Activated gamma-delta T cell (primary cell): Measurements from ENCODE around the gene PLPP3.
"Not testable (repeated sequence)": the region's sequence is repeated elsewhere in the genome, so short reads cannot be mapped to it uniquely, and the experiment has no call there.

ENCODE experiments used
- DNase-seq: peaks from one replicate; lab custom pipeline; 2025; lab: John Stamatoyannopoulos, UW
- total RNA-seq, 2 donors: gene quantifications; one replicate each; lab custom pipeline; 2026; lab: John Stamatoyannopoulos, UW

The PLPP3 gene
- 0 to 0.10 reads per million in 2 donors for total RNA-seq

GRCh38 chr1:56578963-56579875, at the start of gene PLPP3:
TSS of gene PLPP3 (minus strand) at chr1:56579563. CDS start at chr1:56579016, 547 bp downstream.
- no peak for DNase-seq

DNA sequence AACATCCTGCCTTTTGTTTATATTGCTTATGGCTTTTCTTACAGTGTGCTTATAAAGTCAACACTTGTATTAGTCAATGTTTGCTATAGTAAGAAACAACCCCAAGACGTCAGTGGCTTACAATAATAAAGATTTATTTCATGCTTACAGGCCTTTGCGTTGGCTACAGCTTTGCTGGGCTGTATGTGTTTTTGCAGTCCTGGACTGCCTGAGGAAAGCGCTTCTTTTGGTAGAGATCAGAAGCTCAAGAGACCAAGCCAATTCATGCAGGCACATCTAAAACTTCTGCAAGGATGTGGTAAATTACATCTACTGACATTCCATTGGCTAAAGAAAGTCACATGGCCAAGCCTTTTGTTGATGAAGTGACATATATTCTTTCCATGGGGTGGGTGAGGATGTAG, 48.3 kb upstream of the PLPP3 start:
- no peak for DNase-seq

DNA sequence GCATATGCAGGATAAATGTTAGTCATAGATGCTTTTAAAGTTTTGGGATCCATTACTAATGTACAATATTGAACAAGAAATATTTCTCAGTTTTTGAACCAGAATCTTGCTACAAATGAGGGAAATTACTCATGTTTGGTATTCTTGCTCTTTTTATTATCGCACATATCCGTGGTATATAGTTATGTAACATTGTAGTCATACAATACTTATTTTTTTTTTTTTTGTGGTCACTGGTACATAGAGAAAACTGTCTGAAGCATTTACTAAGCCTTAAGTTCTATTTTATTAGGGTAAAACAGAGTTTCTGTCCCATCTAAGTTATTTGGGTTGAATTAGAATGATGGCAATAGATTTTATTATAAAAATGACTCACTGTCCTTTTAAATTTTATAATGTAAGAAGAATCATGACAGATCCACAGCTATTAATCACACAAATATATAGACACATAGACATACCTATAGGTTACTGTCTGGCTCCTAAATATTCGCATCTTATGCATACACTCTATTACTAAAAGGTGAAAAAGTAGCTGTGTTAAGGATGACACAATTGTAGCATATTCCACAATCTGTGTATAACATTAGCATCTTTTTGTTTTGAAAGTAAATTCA, 47.8 kb upstream of the PLPP3 start:
- no peak for DNase-seq

GRCh38 chr1:56626546-56626945, 47.2 kb upstream of the PLPP3 start:
- no peak for DNase-seq

DNA sequence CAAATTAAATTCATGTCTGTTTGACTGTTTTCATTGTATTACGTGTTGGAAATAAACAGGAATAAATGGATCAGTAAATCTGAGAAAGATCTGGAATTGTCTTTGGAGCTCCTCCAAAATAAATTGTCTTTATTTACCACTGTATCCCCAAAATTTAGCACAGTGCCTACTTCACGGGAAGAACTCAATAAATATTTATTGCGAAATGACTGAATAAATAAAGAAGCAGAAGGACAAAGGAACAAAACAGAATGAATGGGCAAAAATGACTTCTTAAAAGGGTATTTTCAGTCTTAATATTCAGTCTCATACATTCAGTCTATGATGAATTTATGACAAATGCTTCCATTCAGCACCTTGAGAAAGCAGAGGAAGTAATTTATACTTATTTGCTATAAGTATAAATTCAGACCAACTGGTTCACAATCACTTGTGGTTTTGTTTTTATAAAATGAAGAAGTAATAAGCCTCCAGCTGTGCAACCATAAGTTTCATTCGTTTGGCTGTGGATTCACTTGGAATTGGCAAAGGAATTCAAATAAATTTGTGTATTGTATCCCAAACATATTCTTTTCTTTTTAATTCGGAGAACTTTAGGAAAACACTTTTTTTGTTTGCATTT, 46.6 kb upstream of the PLPP3 start:
- DNase-seq, result no peak

DNA sequence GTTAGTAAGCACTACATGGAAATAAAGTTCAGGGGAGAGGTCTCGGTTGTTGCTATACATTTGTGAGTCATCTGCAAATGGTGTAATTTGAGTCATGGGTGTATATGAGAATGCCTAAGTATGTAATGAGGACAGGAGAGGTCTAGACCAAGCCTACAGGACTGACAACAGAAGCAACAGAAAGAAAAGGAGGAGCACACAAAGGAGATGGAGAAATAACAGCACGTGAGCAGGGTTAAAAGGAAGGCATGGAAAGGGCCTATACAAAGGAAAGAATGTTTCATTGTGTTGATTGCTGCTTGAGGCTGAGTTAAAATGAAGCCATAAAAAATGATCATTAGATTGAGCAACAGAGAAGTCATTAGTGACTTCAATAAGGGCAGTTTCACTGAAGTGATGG, 37.8 kb upstream of the PLPP3 start:
- no peak for DNase-seq

GRCh38 chr1:56610770-56611169, 31.4 kb upstream of the PLPP3 start:
- not testable (repeated sequence) for DNase-seq

GRCh38 chr1:56610097-56610496, 30.7 kb upstream of the PLPP3 start:
- not testable (repeated sequence) for DNase-seq

DNA sequence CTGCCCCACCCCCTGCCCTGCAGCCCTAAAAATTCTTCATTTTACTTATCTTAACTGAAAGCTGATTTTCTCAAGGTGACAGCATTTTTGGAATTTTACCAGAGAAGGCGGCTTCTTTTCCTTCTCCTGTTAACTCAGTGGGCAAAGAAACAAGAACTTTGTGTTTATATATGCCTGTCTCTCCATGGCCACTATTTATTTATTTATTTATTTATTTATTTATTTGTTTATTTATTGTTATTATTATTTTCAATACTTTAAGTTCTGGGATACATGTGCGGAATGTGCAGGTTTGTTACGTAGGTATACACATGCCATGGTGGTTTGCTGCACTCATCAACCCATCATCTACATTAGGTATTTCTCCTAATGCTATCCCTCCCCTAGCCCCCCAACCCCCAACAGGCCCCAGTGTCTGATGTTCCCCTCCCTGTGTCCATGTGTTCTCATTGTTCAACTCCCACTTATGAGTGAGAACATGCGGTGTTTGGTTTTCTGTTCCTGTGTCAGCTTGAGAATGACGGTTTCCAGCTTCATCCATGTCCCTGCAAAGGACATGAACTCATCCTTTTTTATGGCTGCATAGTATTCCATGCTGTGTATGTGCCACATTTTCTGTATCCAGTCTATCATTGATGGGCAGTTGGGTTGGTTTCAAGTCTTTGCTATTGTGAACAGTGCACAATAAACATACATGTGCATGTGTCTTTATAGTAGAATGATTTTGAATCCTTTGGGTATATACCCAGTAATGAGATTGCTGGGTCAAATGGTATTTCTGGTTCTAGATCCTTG, 16.2 kb upstream of the PLPP3 start:
- not testable (repeated sequence) for DNase-seq

- DNase-seq, result no peak
These were observed 12.5 kb upstream of the PLPP3 start for GRCh38 chr1:56591909-56592308.

- DNase-seq, result no peak
These were observed 11.2 kb upstream of the PLPP3 start for GRCh38 chr1:56590520-56591011.

- DNase-seq, result no peak
These were observed 10.0 kb upstream of the PLPP3 start for GRCh38 chr1:56589369-56589768.

DNA sequence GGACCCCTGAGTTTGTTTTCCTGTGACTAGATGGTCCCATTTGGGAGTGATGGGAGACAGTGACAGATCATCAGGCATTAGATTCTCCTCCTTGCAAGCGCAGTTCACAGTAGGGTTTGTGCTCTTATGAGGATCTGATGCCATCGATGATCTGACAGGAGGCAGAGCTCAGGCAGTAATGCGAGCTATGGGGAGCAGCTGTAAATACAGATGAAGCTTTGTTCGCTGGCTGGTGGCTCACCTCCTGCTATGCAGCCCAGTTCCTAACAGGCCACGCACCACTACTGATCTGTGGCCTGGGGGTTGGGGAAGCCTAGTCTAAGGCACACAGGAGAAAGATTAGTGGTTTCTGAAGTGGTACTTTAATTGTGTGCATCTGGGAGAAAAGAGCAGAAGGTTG, 7.1 kb upstream of the PLPP3 start:
- no peak for DNase-seq

- DNase-seq, result no peak
These were observed 6.6 kb upstream of the PLPP3 start for GRCh38 chr1:56585985-56586384.

GRCh38 chr1:56584910-56585528, 5.7 kb upstream of the PLPP3 start:
- DNase-seq, result no peak

DNA sequence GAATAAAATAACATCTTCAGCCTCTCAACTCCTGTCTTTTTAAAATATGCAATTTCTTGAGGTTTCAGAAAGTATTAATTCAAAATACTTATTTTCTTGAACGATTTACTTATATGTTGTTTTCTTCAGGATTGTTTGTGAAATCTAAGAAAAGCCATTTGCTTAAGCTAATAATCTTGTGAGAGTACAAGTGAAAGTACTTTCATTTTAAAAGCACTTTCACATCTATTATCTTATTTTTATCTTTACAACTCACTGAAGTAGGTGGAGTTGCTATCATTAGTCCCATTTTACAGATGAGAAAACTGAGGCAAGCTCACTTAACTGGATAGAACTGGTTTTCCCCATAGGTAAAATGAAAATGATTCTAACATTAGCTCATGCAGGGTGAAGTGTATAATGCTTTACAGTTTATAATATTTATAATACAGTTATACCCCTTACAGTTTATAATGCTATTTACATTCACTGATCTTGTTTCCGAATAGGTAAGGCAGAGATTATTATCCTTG, 4.7 kb upstream of the PLPP3 start:
- DNase-seq, result no peak

GRCh38 chr1:56580771-56581170, 1.4 kb upstream of the PLPP3 start:
- DNase-seq, result no peak

DNA sequence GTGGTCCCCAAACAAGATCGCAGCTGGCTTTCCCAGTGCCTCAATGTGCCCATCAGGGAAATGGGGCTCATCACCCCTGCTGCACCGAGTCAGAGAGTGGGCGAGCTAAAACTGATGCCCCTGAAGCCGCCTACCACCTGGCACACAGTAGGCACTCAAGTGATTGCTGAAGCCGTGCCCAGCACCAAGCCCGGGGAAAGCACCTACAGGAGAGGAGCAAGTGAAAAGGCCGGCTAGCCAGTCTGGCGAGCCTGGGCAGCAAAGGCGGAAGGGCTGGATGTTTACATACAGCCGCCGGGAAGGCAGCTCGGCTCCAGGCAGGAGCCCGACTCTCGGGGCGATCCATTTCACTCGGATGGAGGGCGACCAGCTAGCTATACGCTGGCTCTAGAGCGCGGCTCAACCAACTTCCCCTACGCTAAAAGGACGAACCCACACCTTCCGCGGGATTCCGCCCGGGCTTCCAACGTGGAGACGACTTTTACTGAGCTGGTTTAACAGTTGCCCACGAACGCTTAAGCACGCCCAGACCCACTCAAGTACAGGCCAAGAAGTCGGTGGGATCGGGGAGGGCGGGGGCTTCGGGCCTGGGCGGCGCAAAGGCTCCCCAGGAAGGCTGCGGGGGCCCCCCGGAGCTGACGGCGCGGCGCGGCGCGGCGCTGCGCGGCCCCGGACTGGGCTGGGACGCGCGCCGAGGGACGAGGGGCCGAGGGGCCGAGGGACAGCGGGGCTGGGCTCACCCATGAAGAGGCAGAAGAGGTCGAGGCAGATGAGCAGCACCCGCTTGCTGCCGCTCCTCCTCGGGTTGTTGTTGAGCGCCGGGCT, 1.0 kb downstream of the PLPP3 start:
- DNase-seq, result no peak

- DNase-seq, result no peak
These were observed 1.8 kb downstream of the PLPP3 start for GRCh38 chr1:56577406-56578137.
